GM04503 (cell line): ENCODE results near the gene TF.

Experiments
- DNase-seq: peaks from one replicate; pipeline ENCODE4 v3.0.0-alpha.2; 2012; ENCODE audit warnings: low read depth

TF gene

GRCh38 chr3:133747373-133747772 lies 1.2 kb downstream of the TF start:
- DNase-seq: no peak

GRCh38 chr3:133747907-133748639 lies 1.9 kb downstream of the TF start:
- DNase-seq: no peak

GRCh38 chr3:133749427-133750258 lies 3.5 kb downstream of the TF start:
- no peak for DNase-seq

GRCh38 chr3:133750259-133750656 lies 4.1 kb downstream of the TF start:
- no peak for DNase-seq

GRCh38 chr3:133753107-133753778 lies 7.0 kb downstream of the TF start:
- DNase-seq: no peak

GRCh38 chr3:133753779-133754164 lies 7.6 kb downstream of the TF start:
- no peak for DNase-seq

GRCh38 chr3:133754455-133754854 lies 8.3 kb downstream of the TF start:
- DNase-seq: no peak

GRCh38 chr3:133754973-133755828 lies 9.0 kb downstream of the TF start:
- no peak for DNase-seq

- DNase-seq: no peak
Measured at GRCh38 chr3:133756716-133757694, 10.8 kb downstream of the TF start.

- DNase-seq: no peak
Measured at GRCh38 chr3:133757701-133758567, 11.7 kb downstream of the TF start.

- DNase-seq: no peak
Measured at GRCh38 chr3:133758568-133758928, 12.4 kb downstream of the TF start.

- DNase-seq: no peak
Measured at GRCh38 chr3:133758964-133759739, 13.0 kb downstream of the TF start.

- DNase-seq: no peak
Measured at GRCh38 chr3:133759740-133760305, 13.6 kb downstream of the TF start.

GRCh38 chr3:133760916-133761315 lies 14.7 kb downstream of the TF start:
- no peak for DNase-seq

GRCh38 chr3:133761605-133762484 lies 15.7 kb downstream of the TF start:
- DNase-seq: no peak

GRCh38 chr3:133762539-133762938 lies 16.3 kb downstream of the TF start:
- no peak for DNase-seq

- DNase-seq: no peak
Measured at GRCh38 chr3:133763797-133764683, 17.8 kb downstream of the TF start.
